Measurements from ENCODE around the gene DNAH7. TPM values are rescaled to one million over a fixed set of nuclear protein-coding genes. Genes with fewer than 3 reads are reported as not detected.

Gene DNAH7
- total RNA-seq (10 to 100 TPM in 1 of 7 donors, 1 to 10 TPM in 5, under 1 TPM in 1; 0.86 to 27.3 (median 2.3) TPM), polyA plus RNA-seq (under 1 TPM; 0.30 to 0.73 TPM)
- long read RNA-seq, donor 1: 0 reads
- long read RNA-seq, donor 2: 0 reads
- long read RNA-seq, donor 3, partial matches to known transcripts: 0 of 1 reads
- long read RNA-seq, donor 3, other reads (novel, unspliced or antisense): 1 of 1 reads

DNA sequence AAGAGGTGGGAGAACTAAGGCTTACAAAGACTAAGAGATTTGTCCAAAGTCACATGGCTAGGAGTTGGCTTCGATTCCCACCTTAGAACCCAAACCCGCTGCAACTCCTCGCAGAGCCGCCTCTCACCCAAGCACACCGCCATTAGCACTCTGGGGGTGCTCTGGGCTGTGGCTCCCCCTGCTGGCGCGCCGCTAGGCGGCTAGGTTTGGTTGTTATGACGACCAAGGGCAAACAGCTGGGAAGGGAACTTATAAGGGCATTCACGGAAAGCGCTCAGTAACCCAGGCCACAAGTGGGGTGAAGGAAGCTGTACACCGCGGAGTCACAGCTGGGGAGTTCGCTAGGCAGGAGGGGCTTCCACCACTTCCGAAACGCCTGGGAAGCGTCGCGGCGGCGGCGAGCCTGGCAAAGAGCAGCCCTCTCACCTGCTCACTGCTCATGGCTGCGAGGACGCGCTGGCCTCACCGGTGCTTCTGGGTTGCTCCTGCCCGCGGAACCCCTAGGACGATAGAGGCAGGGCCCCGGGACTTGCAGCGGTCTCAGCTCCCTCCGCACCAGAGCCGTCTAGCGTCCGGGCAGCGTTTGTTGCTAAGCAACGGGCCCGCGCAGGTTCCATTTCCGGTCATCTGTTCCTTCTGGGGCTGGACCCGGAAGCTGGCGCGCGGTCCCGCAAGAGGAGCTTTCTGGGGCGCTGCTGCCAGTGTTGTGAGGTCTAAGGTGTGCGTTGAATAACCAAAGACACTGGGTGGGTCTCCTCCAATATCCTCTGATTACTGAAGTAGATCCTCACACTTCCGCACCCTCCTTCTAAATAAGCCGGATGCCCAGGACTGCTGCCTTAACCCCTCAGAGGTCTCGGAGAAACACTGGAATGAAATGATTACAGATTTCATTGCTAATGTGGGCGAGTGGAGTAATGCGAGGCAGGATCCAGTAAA is at the start of gene DNAH7:
DNAH7 (minus strand) TSS at position 567 of the 939 bp plus-strand sequence; CDS start at position 441, 126 bp downstream.
- 0 to 1% (median 1%) methylated on average over 36 to 53 of the region's 53 CpGs for whole genome bisulfite sequencing, 3 donors
- intact Hi-C loops (cut with DNase I): no loop called here
- Histone ChIP-seq H3K9me3 (no peaks in the 10 kb centered on the region), H3K36me3 (no peaks in the 10 kb centered on the region), H3K4me1 (ENCODE audit: insufficient read depth) (no peaks in the 10 kb centered on the region), H3K27ac (peak within 1 kb of the TSS in 1 of 2 donors; percentile 35), H3K4me3 (peak within 1 kb of the TSS; percentile 75), H3K27me3 (no peaks in the 10 kb centered on the region)
- DNase-seq: peak; percentile 85 to 92 (median 87)
- TF ChIP-seq, protein P1, sequence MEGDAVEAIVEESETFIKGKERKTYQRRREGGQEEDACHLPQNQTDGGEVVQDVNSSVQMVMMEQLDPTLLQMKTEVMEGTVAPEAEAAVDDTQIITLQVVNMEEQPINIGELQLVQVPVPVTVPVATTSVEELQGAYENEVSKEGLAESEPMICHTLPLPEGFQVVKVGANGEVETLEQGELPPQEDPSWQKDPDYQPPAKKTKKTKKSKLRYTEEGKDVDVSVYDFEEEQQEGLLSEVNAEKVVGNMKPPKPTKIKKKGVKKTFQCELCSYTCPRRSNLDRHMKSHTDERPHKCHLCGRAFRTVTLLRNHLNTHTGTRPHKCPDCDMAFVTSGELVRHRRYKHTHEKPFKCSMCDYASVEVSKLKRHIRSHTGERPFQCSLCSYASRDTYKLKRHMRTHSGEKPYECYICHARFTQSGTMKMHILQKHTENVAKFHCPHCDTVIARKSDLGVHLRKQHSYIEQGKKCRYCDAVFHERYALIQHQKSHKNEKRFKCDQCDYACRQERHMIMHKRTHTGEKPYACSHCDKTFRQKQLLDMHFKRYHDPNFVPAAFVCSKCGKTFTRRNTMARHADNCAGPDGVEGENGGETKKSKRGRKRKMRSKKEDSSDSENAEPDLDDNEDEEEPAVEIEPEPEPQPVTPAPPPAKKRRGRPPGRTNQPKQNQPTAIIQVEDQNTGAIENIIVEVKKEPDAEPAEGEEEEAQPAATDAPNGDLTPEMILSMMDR (IDR thresholded peaks at IDR 0.05): peak in 2 of 3 donors; percentile 54 to 66
- no peak for TF ChIP-seq POLR2A (IDR thresholded peaks at IDR 0.05)

DNA sequence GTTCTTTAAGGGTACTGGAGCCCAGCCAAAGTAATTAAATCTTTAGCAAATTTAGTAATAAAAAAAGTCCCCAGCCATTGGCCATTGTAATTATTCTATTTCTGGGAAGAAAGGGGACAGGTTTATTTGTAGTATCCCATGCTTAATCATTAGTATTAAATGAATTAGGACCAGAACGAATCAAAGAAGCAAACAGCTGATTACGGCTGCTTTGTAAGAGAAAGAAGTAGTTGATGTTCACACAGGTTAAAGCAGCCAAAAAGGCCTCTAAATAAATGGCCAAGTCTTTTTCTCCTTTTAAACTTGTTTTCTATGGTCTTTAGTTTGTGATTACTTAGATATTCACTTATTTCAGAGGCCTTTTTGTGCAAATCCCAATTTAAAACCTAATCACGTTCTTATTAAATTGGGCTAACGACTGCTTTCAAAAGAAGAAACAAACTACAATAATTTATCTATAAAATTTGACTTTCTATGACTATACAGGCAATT is 48.6 kb upstream of the DNAH7 start:
- Histone ChIP-seq H3K27me3 (no peaks in the 10 kb centered on the region), H3K9me3 (no peaks in the 10 kb centered on the region), H3K4me3 (no peak overlapping the region), H3K4me1 (ENCODE audit: insufficient read depth) (peaks cover 2% of the 10 kb centered on the region), H3K27ac (no peak overlapping the region), H3K36me3 (no peaks in the 10 kb centered on the region)
- no peak for TF ChIP-seq POLR2A (IDR thresholded peaks at IDR 0.05)
- TF ChIP-seq, protein P1 (IDR thresholded peaks at IDR 0.05): no peak
- TF ChIP-seq EP300 (IDR thresholded peaks at IDR 0.05): no peak
- intact Hi-C loops (cut with DNase I): no loop called here
- WGBS, 3 donors: 95% methylated on average over 4 of the region's 4 CpGs
- no peak for DNase-seq

DNA sequence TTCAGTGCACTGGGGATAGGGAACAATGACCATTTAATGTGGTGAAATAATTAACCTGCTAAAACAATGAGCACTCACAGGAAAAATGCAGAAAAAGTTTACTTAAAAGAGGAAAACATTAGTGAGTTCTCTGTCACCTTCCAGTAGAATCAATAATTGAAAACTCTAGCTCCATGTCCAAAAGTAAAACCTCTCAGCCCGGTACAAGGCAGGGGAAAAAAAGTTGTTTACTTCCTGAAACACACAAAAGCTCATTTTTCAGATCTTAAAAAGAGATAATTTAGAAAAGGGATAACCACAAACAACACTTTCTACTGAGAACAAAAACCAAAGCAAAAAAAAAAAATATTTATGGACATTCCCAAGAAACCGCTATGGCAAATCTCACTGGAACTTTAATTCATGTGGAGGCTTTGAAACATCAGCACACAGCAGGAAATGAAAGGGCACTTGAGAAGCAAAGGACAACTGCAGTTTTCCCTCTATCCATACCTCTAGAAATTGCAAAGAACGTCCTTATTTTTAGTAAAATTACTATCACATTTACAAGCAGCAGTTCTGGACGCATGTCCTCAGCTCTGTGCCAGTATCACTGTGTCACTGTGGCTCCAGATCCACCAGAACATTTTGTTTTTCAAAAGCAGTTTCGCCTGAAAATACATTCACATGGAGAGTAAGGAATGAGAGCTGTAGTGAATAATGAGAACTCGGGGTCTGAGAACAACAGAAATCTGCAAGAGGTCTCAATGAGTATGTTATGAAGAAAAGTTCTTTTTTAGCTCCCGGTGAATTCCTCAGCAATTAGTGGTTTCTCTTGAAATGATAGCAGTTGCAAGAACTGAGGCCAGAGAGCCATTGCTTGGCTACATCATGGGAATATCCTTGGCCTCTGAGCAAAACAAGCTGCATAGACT is 44.7 kb upstream of the DNAH7 start:
- Histone ChIP-seq H3K36me3 (no peaks in the 10 kb centered on the region), H3K27me3 (no peaks in the 10 kb centered on the region), H3K4me1 (ENCODE audit: insufficient read depth) (peaks cover 2% of the 10 kb centered on the region), H3K9me3 (no peaks in the 10 kb centered on the region), H3K27ac (no peak overlapping the region), H3K4me3 (no peak overlapping the region)
- WGBS, 3 donors: 9 to 17% (median 16%) methylated on average over 7 of the region's 7 CpGs
- intact Hi-C loops (cut with DNase I): no loop called here
- no peak for DNase-seq
- TF ChIP-seq, protein P1 (IDR thresholded peaks at IDR 0.05): no peak
- TF ChIP-seq POLR2A (IDR thresholded peaks at IDR 0.05) (no peak), EP300 (IDR thresholded peaks at IDR 0.05) (no peak)

Measured in ovary (tissue), 10 donors.